OCI-LY7 (cell line): Measurements from ENCODE around the gene RAMP1. TPM values are rescaled to one million over a fixed set of nuclear protein-coding genes. Genes with fewer than 3 reads are reported as not detected.

Experiments
- BruUV-seq: library from RNA; stranded (reverse); fragments of 400-500 nt; replicated peaks from 2 replicates; lab custom pipeline; 2021; lab: Mats Ljungman, UMichigan
- CTCF ChIA-PET: fragments of 300-600 bp; sonication (Branson Sonifier 250); formaldehyde crosslinking; loops from one replicate; lab custom pipeline; 2022; ENCODE audit warnings: antibody characterized with exemption; ENCODE audit not compliant: unreplicated experiment; lab: Charles Lee
- POLR2A ChIA-PET: fragments of 300-600 bp; sonication (Branson Sonifier 250); formaldehyde crosslinking; loops from one replicate; lab custom pipeline; 2022; ENCODE audit warnings: antibody characterized with exemption; lab: Charles Lee
- DNase-seq: peaks from one replicate; pipeline ENCODE4 v3.0.0-alpha.2; 2015; ENCODE audit warnings: low spot score
- H2AFZ ChIP-seq: fragments of 200-600 bp; sonication (generic), shearing (Covaris generic); 2 replicates; pipeline ENCODE4 v1.6.1; 2014; ENCODE audit warnings: mild to moderate bottlenecking, antibody characterized with exemption, low read length, moderate library complexity
- H3K27ac ChIP-seq: fragments of 200-600 bp; sonication (generic); 2 replicates; pipeline ENCODE4 v1.5.1; 2014; ENCODE audit warnings: mixed run types, low read depth, mild to moderate bottlenecking, moderate library complexity, low read length, inconsistent platforms; ENCODE audit not compliant: poor library complexity, severe bottlenecking
- H3K36me3 ChIP-seq: fragments of 200-600 bp; sonication (generic); 2 replicates; pipeline ENCODE4 v1.6.1; 2014; ENCODE audit warnings: mild to moderate bottlenecking, antibody characterized with exemption, low read length, moderate library complexity, mixed read lengths; ENCODE audit not compliant: insufficient read depth
- H3K4me1 ChIP-seq: fragments of 200-600 bp; sonication (generic); 2 replicates; pipeline ENCODE4 v1.5.1; 2014; ENCODE audit warnings: mild to moderate bottlenecking, low read length; ENCODE audit not compliant: insufficient read depth, poor library complexity, severe bottlenecking
- H3K4me2 ChIP-seq: fragments of 200-600 bp; sonication (generic); 2 replicates; pipeline ENCODE4 v1.6.1; 2014; ENCODE audit warnings: mild to moderate bottlenecking, low read length
- H3K4me3 ChIP-seq: fragments of 200-600 bp; sonication (generic); 2 replicates; pipeline ENCODE4 v1.5.1; 2014; ENCODE audit warnings: mild to moderate bottlenecking, low read depth, low read length; ENCODE audit not compliant: poor library complexity, severe bottlenecking
- H3K79me2 ChIP-seq: fragments of 200-600 bp; sonication (generic); 2 replicates; pipeline ENCODE4 v1.6.1; 2016; ENCODE audit warnings: low read depth, mild to moderate bottlenecking, low read length, moderate library complexity, mixed read lengths; ENCODE audit not compliant: insufficient read depth
- H3K9me2 ChIP-seq: fragments of 200-600 bp; sonication (generic); 2 replicates; pipeline ENCODE4 v1.6.1; 2016; ENCODE audit warnings: mild to moderate bottlenecking, low read length, mixed read lengths; ENCODE audit not compliant: insufficient read depth
- H3K9me3 ChIP-seq: fragments of 200-600 bp; sonication (generic); 2 replicates; pipeline ENCODE4 v1.6.1; 2014; ENCODE audit warnings: mild to moderate bottlenecking, mixed run types, low read length, mixed read lengths
- H4K20me1 ChIP-seq: fragments of 200-600 bp; sonication (generic); 2 replicates; pipeline ENCODE4 v1.6.1; 2014; ENCODE audit warnings: mild to moderate bottlenecking, antibody characterized with exemption, low read length, moderate library complexity, mixed read lengths; ENCODE audit not compliant: insufficient read depth
- CTCF ChIP-seq: fragments of 200-600 bp; sonication (generic); conservative IDR thresholded peaks from 2 replicates; pipeline ENCODE4 v1.5.1; 2014; ENCODE audit warnings: mild to moderate bottlenecking, antibody characterized with exemption, low read length, moderate library complexity, mixed read lengths
- EZH2phosphoT487 ChIP-seq: fragments of 200-600 bp; sonication (generic); IDR thresholded peaks from 2 replicates; pipeline ENCODE4 v1.6.1; 2018; ENCODE audit warnings: low read depth, borderline replicate concordance, mild to moderate bottlenecking, mixed run types, antibody characterized with exemption, low read length, moderate library complexity, mixed read lengths
- intact Hi-C: fragments of 100-400 bp; cut with micrococcal nuclease; formaldehyde crosslinking; loops from one replicate; pipeline ENCODE4 v1.10.0; 2022; ENCODE audit not compliant: unreplicated experiment
- total RNA-seq, 2 experiments: library from RNA; depleted of rRNA in 1 of 2; stranded (reverse); fragments of >200 nt in 1 of 2; shearing (Covaris generic) in 1 of 2; gene quantifications; 2 replicates each; pipeline ENCODE4 v1.2.3, GENCODE V29; 2014 to 2022

RAMP1 gene
- total RNA-seq, 2 experiments from 2014 or later, result not detected

DNA sequence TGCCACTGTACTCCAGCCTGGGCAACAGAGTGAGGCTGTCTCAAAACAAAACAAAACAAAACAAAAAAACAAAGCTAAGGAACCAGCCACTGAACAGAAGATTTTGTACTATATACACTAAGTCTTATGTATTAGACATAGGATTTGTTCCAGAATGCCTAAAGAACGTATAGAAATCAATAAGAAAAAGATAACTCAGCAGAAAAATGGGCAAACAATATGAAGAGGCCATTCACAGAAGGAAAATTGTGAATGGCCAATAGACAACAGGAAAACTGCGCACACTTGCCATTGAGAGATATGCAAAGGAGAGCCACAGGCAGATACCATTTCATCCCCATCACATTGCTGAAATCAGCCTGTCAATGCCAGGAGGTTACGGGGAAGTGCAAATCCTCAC lies 92.5 kb downstream of the RAMP1 start:
- intact Hi-C loops, result no loop called here
- TF ChIP-seq CTCF (no peak), EZH2phosphoT487 (no peak)
- Histone ChIP-seq H3K4me2 (no peak overlapping the region), H4K20me1 (no peaks in the 10 kb centered on the region), H3K9me3 (no peaks in the 10 kb centered on the region), H3K4me3 (no peak overlapping the region), H3K27ac (no peak overlapping the region), H3K4me1 (no peaks in the 10 kb centered on the region), H3K9me2 (no peaks in the 10 kb centered on the region), H3K79me2 (no peaks in the 10 kb centered on the region), H3K36me3 (no peaks in the 10 kb centered on the region), H2AFZ (no peak overlapping the region)
- DNase-seq, result no peak
- POLR2A ChIA-PET, result interaction anchor here (1.5 kb wide), 1 partner anchor 10 kb away, joined by 4 read pairs; no protein-coding TSS in a partner anchor
- no TSS peak for BruUV-seq
- CTCF ChIA-PET, result no interaction called here

DNA sequence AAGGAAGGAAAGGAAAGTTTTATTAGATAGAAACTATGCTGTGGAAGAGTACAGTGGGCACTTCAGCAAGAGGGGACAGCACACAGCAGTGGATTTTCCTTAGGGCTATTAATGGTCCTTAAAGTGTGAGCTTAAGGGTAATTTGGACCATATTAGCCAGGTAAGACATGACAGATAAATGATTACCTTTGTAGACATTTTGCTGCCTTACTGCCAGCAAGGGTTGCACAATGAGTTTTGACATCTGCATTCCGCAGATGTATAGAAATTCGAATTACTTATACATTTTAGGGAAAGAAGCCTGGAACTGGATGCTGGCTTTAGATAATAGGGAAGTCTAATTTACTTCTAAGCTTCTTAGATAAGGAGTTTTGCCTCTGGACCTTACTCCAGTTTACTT lies 93.4 kb downstream of the RAMP1 start:
- CTCF ChIA-PET, result no interaction called here
- no peak overlapping the region for H2AFZ ChIP-seq
- H3K27ac ChIP-seq, result no peak overlapping the region
- TF ChIP-seq CTCF (no peak), EZH2phosphoT487 (no peak)
- no peaks in the 10 kb centered on the region for H4K20me1 ChIP-seq
- H3K4me2 ChIP-seq, result no peak overlapping the region
- H3K4me1 ChIP-seq, result no peaks in the 10 kb centered on the region
- no peaks in the 10 kb centered on the region for H3K36me3 ChIP-seq
- BruUV-seq, result no TSS peak
- H3K9me2 ChIP-seq, result no peaks in the 10 kb centered on the region
- intact Hi-C loops, result no loop called here
- no peak for DNase-seq
- H3K9me3 ChIP-seq, result no peaks in the 10 kb centered on the region
- POLR2A ChIA-PET, result interaction anchor here (0.6 to 1.5 kb wide), 2 partner anchors 9 to 28 kb away, joined by 4 to 6 read pairs; no protein-coding TSS in a partner anchor
- no peak overlapping the region for H3K4me3 ChIP-seq
- H3K79me2 ChIP-seq, result no peaks in the 10 kb centered on the region

DNA sequence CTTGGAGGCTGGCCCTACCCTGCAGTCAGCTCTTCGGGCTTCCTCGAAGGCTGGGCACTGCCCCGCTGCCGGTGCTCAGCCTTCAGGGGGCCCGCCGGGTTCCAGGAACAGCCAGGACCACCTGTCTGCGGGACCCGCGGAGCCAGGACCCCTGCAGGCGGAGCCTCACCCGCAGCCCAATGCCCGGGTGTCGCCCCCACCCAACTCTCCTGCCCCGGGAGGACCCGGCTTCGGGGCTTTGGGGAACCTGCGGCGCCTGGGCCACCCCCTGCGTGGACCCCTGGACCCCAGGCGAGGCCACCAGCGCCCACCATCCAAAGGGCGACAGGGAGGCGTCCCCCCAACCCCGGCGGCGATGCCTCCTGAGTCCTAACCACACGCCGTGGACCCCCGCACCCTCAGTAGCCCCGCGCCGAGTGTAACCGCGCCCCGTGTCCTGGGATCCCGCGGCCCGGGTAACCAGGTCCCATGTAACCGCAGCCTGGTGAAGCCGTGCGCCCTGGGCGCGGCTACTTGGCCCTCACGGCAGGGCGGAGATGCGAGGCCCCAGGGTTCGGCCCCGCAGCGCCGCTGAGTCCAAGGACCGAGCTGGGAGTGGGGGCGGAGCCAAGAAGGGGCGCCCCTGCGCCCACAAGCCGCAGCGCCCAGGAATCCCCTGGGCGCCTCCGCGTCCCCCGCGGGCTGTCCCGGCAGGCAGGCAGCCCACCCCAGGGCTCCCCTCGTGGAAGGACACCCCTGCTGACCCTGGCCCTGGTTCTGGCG lies 96.4 kb downstream of the RAMP1 start:
- ChIA-PET POLR2A (no interaction called here), CTCF (no interaction called here)
- intact Hi-C loops, result no loop called here
- Histone ChIP-seq H3K4me1 (no peaks in the 10 kb centered on the region), H2AFZ (no peak overlapping the region), H3K79me2 (no peaks in the 10 kb centered on the region), H3K9me2 (no peaks in the 10 kb centered on the region), H3K27ac (no peak overlapping the region), H3K4me3 (no peak overlapping the region), H3K4me2 (no peak overlapping the region), H3K9me3 (no peaks in the 10 kb centered on the region), H3K36me3 (no peaks in the 10 kb centered on the region), H4K20me1 (no peaks in the 10 kb centered on the region)
- DNase-seq, result no peak
- no TSS peak for BruUV-seq
- no peak for TF ChIP-seq EZH2phosphoT487
- TF ChIP-seq CTCF, result no peak
